ENCODE data around the gene IFITM2. TPM values are rescaled to one million over a fixed set of nuclear protein-coding genes. Genes with fewer than 3 reads are reported as not detected.
A peak's percentile ranks its signal among the peaks of the same experiment; 100 is the strongest.
"Not testable (repeated sequence)": the region's sequence is repeated elsewhere in the genome, so short reads cannot be mapped to it uniquely, and the experiment has no call there.

The IFITM2 gene
- polyA plus RNA-seq, 1 experiment: 219 TPM

- no peak for DNase-seq (ENCODE audit: low read depth, low spot score)
- H3K9me3 ChIP-seq (ENCODE audit: control insufficient read depth, insufficient read depth, low read length): peaks cover 6% of the 10 kb centered on the region; the same call in 1 of the 2 replicates
- no peak overlapping the region for H3K4me3 ChIP-seq (ENCODE audit: low read depth, low read length)
- no peaks in the 10 kb centered on the region for H3K27me3 ChIP-seq (ENCODE audit: control insufficient read depth, insufficient read depth, low read length)
- POLR2A ChIA-PET: interaction anchor here (1.1 kb wide), 1 partner anchor 99 kb away, joined by 4 read pairs; no protein-coding TSS in a partner anchor
- CTCF ChIA-PET: interaction anchor here (1.5 to 2.5 kb wide), 3 partner anchors 10 to 141 kb away, joined by 6 to 8 read pairs (median 8); no protein-coding TSS in a partner anchor
- no peak overlapping the region for H3K27ac ChIP-seq (ENCODE audit: low read depth, low read length)
- no peak for TF ChIP-seq CTCF (IDR thresholded peaks at IDR 0.05; ENCODE audit: low read depth, low read length)
Measured at GRCh38 chr11:306645-307371, 808 bp upstream of the IFITM2 start.

GRCh38 chr11:308740-309665 lies 1.4 kb downstream of the IFITM2 start:
- CTCF ChIA-PET; POLR2A ChIA-PET; DNase-seq (ENCODE audit: low read depth, low spot score); H3K27me3 ChIP-seq (ENCODE audit: control insufficient read depth, insufficient read depth, low read length); H3K9me3 ChIP-seq (ENCODE audit: control insufficient read depth, insufficient read depth, low read length): not testable (repeated sequence)
- peak overlapping the region; percentile 62 for H3K4me3 ChIP-seq (ENCODE audit: low read depth, low read length)
- H3K27ac ChIP-seq (ENCODE audit: low read depth, low read length): peak overlapping the region; percentile 39

- DNase-seq (ENCODE audit: low read depth, low spot score); CTCF ChIA-PET; H3K9me3 ChIP-seq (ENCODE audit: control insufficient read depth, insufficient read depth, low read length); POLR2A ChIA-PET; H3K27me3 ChIP-seq (ENCODE audit: control insufficient read depth, insufficient read depth, low read length): not testable (repeated sequence)
- Histone ChIP-seq H3K27ac (ENCODE audit: low read depth, low read length) (peak overlapping the region; percentile 39), H3K4me3 (ENCODE audit: low read depth, low read length) (peak overlapping the region; percentile 62)
Measured at GRCh38 chr11:309979-310572, 2.5 kb downstream of the IFITM2 start.

- H3K4me3 ChIP-seq (ENCODE audit: low read depth, low read length): peak overlapping the region; percentile 49
- CTCF ChIA-PET; H3K27me3 ChIP-seq (ENCODE audit: control insufficient read depth, insufficient read depth, low read length); POLR2A ChIA-PET; H3K27ac ChIP-seq (ENCODE audit: low read depth, low read length); DNase-seq (ENCODE audit: low read depth, low spot score); H3K9me3 ChIP-seq (ENCODE audit: control insufficient read depth, insufficient read depth, low read length): not testable (repeated sequence)
Measured at GRCh38 chr11:311013-311748, 3.6 kb downstream of the IFITM2 start.

GRCh38 chr11:312092-312816 lies 4.6 kb downstream of the IFITM2 start:
- TF ChIP-seq CTCF (IDR thresholded peaks at IDR 0.05; ENCODE audit: low read depth, low read length): no peak
- Histone ChIP-seq H3K9me3 (ENCODE audit: control insufficient read depth, insufficient read depth, low read length) (peaks cover 7% of the 10 kb centered on the region; the same call in 1 of the 2 replicates), H3K27me3 (ENCODE audit: control insufficient read depth, insufficient read depth, low read length) (no peaks in the 10 kb centered on the region), H3K4me3 (ENCODE audit: low read depth, low read length) (peak overlapping the region; percentile 49), H3K27ac (ENCODE audit: low read depth, low read length) (no peak overlapping the region)
- CTCF ChIA-PET: interaction anchor here (1.0 kb wide), 1 partner anchor 13 kb away, joined by 5 read pairs; the partner anchor contains the start of gene IFITM5
- no peak for DNase-seq (ENCODE audit: low read depth, low spot score)
- POLR2A ChIA-PET: interaction anchor here (0.7 kb wide), 1 partner anchor 112 kb away, joined by 4 read pairs; no protein-coding TSS in a partner anchor
